K562 (cell line): ENCODE measurements around the gene RYR1. TPM values are rescaled to one million over a fixed set of nuclear protein-coding genes. Genes with fewer than 3 reads are reported as not detected.
"Not testable (repeated sequence)": the region's sequence is repeated elsewhere in the genome, so short reads cannot be mapped to it uniquely, and the experiment has no call there.

ENCODE experiments used
- ATAC-seq: fragments of 200-7000 bp; cut with Tn5 transposase; 3 replicates; pipeline ENCODE4 v1.9.1; 2020; ENCODE audit warnings: moderate library complexity
- BruUV-seq: library from RNA; stranded (reverse); fragments of 400-500 nt; replicated peaks from 2 replicates; lab custom pipeline; 2021; lab: Mats Ljungman, UMichigan
- CTCF ChIA-PET: fragments of 300-600 bp; formaldehyde crosslinking; extraction: SDS; loops from one replicate; lab custom pipeline; 2021; ENCODE audit warnings: low intra/inter-chr PET ratio; lab: Yijun Ruan, JAX
- POLR2A ChIA-PET: fragments of 300-600, 350-650 bp; sonication (Branson Sonifier 250); formaldehyde crosslinking; extraction: SDS; loops from one replicate; lab custom pipeline; 2021; ENCODE audit warnings: antibody characterized with exemption, inconsistent platforms; lab: Yijun Ruan, JAX
- DNase-seq, 4 experiments: peaks; one replicate each; pipeline versions ENCODE4 v3.0.0 to v3.0.0-alpha.2; 2011 to 2018; ENCODE audit warnings: low spot score in 3 of 4, mixed read lengths in 3 of 4; ENCODE audit errors: extremely low read depth in 1 of 4
- FAIRE-seq: peaks from 2 replicates; lab custom pipeline; 2011; peaks lifted over from hg19 to GRCh38; lab: Jason Lieb, UNC
- H2AFZ ChIP-seq: 2 replicates; pipeline ENCODE4 v1.6.0; 2011; ENCODE audit warnings: low read depth, low read length, control low read depth, inconsistent platforms
- H3K27ac ChIP-seq: fragments of 200-600 bp; 3 replicates; pipeline ENCODE4 v1.8.0; 2011; ENCODE audit warnings: low read depth, mild to moderate bottlenecking, control low read depth, inconsistent platforms, low read length, moderate library complexity, mixed read lengths; ENCODE audit errors: extremely low read depth
- H3K27me3 ChIP-seq, 2 experiments: fragments of 300-600 bp in 1 of 2; 2 replicates in 1 of 2; 3 replicates in 1 of 2; pipeline versions ENCODE4 v1.6.0 to v1.8.0; 2011; ENCODE audit warnings: inconsistent platforms in 2 of 2, low read length in 2 of 2, mild to moderate bottlenecking in 1 of 2, mixed read lengths in 1 of 2, moderate library complexity in 1 of 2; ENCODE audit not compliant: control insufficient read depth in 2 of 2, insufficient read depth in 2 of 2
- H3K36me3 ChIP-seq: fragments of 300-600 bp; 3 replicates; pipeline ENCODE4 v1.8.0; 2011; ENCODE audit warnings: mild to moderate bottlenecking, low read length, inconsistent platforms; ENCODE audit not compliant: control insufficient read depth, insufficient read depth
- H3K4me1 ChIP-seq, 2 experiments: fragments of 200-600 bp in 1 of 2; replicated peaks in 1 of 2; 2 replicates in 1 of 2; 3 replicates in 1 of 2; pipeline versions ENCODE4 v1.5.1 to v1.8.0; 2011; ENCODE audit warnings: inconsistent platforms in 2 of 2, low read length in 2 of 2, mild to moderate bottlenecking in 1 of 2, mixed read lengths in 1 of 2, moderate library complexity in 1 of 2; ENCODE audit not compliant: control insufficient read depth in 2 of 2, insufficient read depth in 2 of 2
- H3K4me2 ChIP-seq: 2 replicates; pipeline ENCODE4 v1.6.1; 2011; ENCODE audit warnings: low read length, control low read depth, inconsistent platforms, mixed read lengths; ENCODE audit not compliant: insufficient read depth
- H3K4me3 ChIP-seq: fragments of 200-600 bp; sonication (generic), shearing (Covaris generic); 2 replicates; pipeline ENCODE4 v1.5.1; 2016; ENCODE audit warnings: control low read depth, inconsistent platforms
- H3K79me2 ChIP-seq: fragments of 200-600 bp; 3 replicates; pipeline ENCODE4 v1.8.0; 2011; ENCODE audit warnings: low read length, inconsistent platforms; ENCODE audit not compliant: control insufficient read depth, insufficient read depth
- H3K9ac ChIP-seq, 2 experiments: 2 replicates each; pipeline versions ENCODE4 v1.6.0 to v1.6.1; 2011; ENCODE audit warnings: low read depth in 2 of 2, low read length in 2 of 2, control low read depth in 1 of 2, inconsistent platforms in 1 of 2, mild to moderate bottlenecking in 1 of 2, mixed read lengths in 1 of 2; ENCODE audit not compliant: insufficient read depth in 1 of 2
- H3K9me1 ChIP-seq: one replicate; pipeline ENCODE4 v1.6.0; 2011; ENCODE audit warnings: inconsistent platforms, mild to moderate bottlenecking, low read length, moderate library complexity; ENCODE audit not compliant: control insufficient read depth, insufficient read depth
- H3K9me3 ChIP-seq: replicated peaks from 2 replicates; pipeline ENCODE4 v1.5.1; 2011; ENCODE audit warnings: low read depth, low read length, inconsistent platforms; ENCODE audit not compliant: control insufficient read depth, insufficient read depth
- H4K20me1 ChIP-seq: replicated peaks from 2 replicates; pipeline ENCODE4 v1.6.1; 2011; ENCODE audit warnings: low read length, inconsistent platforms, mixed read lengths; ENCODE audit not compliant: control insufficient read depth, insufficient read depth
- ARNT ChIP-seq, 2 experiments: fragments of 450-650 bp; IDR thresholded peaks; 2 replicates each; pipeline ENCODE4 v1.6.1; 2016; ENCODE audit warnings: mild to moderate bottlenecking in 1 of 2
- POLR2G ChIP-seq: fragments of 200-400 bp; formaldehyde crosslinking; IDR thresholded peaks from 2 replicates; pipeline ENCODE4 v1.6.1; 2017; ENCODE audit warnings: low read depth, mild to moderate bottlenecking, antibody characterized with exemption, low read length, moderate library complexity
- TFAP4 ChIP-seq: sonication (generic); formaldehyde crosslinking; IDR thresholded peaks from 2 replicates; pipeline ENCODE4 v1.8.0; 2022; ENCODE audit warnings: missing genetic modification reagents, mild to moderate bottlenecking, moderate library complexity, borderline replicate concordance
- WGBS: fragments of 100-300 bp; shearing (Covaris generic); methylation state at CpG from one replicate; pipeline ENCODE4 v1.1.6; 2016; ENCODE audit warnings: low coverage, mixed read lengths; ENCODE audit not compliant: insufficient coverage; ENCODE audit errors: missing lambda C conversion rate; 5-methylcytosine and 5-hydroxymethylcytosine counted together
- in situ Hi-C: fragments of 300-500 bp; cut with MboI; formaldehyde crosslinking; loops from 4 replicates; pipeline ENCODE4 v1.15.0; 2018; ENCODE audit warnings: inconsistent platforms, mixed read lengths
- intact Hi-C: fragments of 100-400 bp; cut with micrococcal nuclease; formaldehyde crosslinking; loops from 2 replicates; pipeline ENCODE4 v1.14.2; 2022
- polyA plus RNA-seq, 8 experiments: library from polyadenylated mRNA; depleted of rRNA in 4 of 8; stranded (reverse) in 5 of 8; unstranded in 3 of 8; fragments of >200 nt; fragmentation: Nextera tagmentation in 2 of 8; fragmentation: Illumina TruSeq in 1 of 8; extraction: Ambion mirVana in 2 of 8; extraction: Trizol in 1 of 8; gene quantifications; 2 replicates each; pipeline versions ENCODE4 v1.2.1 to v1.2.3, GENCODE V29; 2011 to 2014; ENCODE audit warnings: inconsistent platforms in 1 of 8, missing spikeins in 1 of 8
- total RNA-seq, 7 experiments: library from RNA; depleted of rRNA in 6 of 7; stranded (reverse); fragments of >200 nt in 6 of 7; fragmentation: Illumina TruSeq in 2 of 7; extraction: Trizol in 2 of 7; gene quantifications; 2 replicates each; pipeline versions ENCODE4 v1.2.1 to v1.2.3, GENCODE V29; 2011 to 2021; ENCODE audit warnings: low replicate concordance in 1 of 7

RYR1 gene
- total and polyA plus RNA-seq, 9 of the 15 experiments (the other 6 are each of a cell fraction or from before 2014, with no cell fraction given) = 0.11 to 7.4 (median 3.7) TPM

- no peak overlapping the region for H3K4me2 ChIP-seq
- no TSS peak for BruUV-seq
- no peak for ATAC-seq
- no peak for FAIRE-seq
- CTCF ChIA-PET = no interaction called here
- H3K4me1 ChIP-seq = peaks cover 29 to 48% of the 10 kb centered on the region in 2 experiments; a peak in 4 of 5 replicates
- DNase-seq = no peak
- TF ChIP-seq ARNT (IDR thresholded peaks at IDR 0.05) (no peak), POLR2G (peak; percentile 66; the same call in 1 of the 2 replicates), TFAP4 (0 out of 2 replicates have a peak, but pooled peaks have one; percentile 17)
- TF ChIP-seq, all 486 proteins: peak for 2
- WGBS = 66% methylated on average over 9 of the region's 13 CpGs
- Histone ChIP-seq H3K36me3 (peaks cover 16% of the 10 kb centered on the region; the same call in 2 of the 3 replicates), H3K9ac (peak overlapping the region in 1 of 2 experiments; percentile 81; a peak in 2 of 4 replicates), H3K27ac (no peak overlapping the region; the same call in 2 of the 3 replicates), H3K4me3 (no peak overlapping the region), H3K9me3 (no peaks in the 10 kb centered on the region), H3K9me1 (peaks cover 5% of the 10 kb centered on the region), H3K27me3 (no peaks in the 10 kb centered on the region), H2AFZ (no peak overlapping the region), H4K20me1 (no peaks in the 10 kb centered on the region), H3K79me2 (no peaks in the 10 kb centered on the region)
- in situ Hi-C loops = no loop called here
- intact Hi-C loops = loop anchor here (5.0 kb wide), 1 partner anchor 96 kb away; no protein-coding TSS in a partner anchor
- POLR2A ChIA-PET = interaction anchor here (0.6 to 1.7 kb wide), 3 partner anchors 13 to 276 kb away, joined by 3 to 4 read pairs (median 3); partner anchors contain the start of gene CATSPERG
Measured at GRCh38 chr19:38411041-38411712, 22.3 kb upstream of the RYR1 start.

GRCh38 chr19:38411898-38412297 lies 21.6 kb upstream of the RYR1 start:
- ATAC-seq, H3K79me2 ChIP-seq, H3K9me3 ChIP-seq, in situ Hi-C loops, H4K20me1 ChIP-seq, H3K27ac ChIP-seq, BruUV-seq, H2AFZ ChIP-seq, CTCF ChIA-PET, FAIRE-seq, DNase-seq, H3K27me3 ChIP-seq, H3K4me3 ChIP-seq, H3K4me2 ChIP-seq, H3K9ac ChIP-seq, H3K9me1 ChIP-seq: not testable (repeated sequence)
- intact Hi-C loops = loop anchor here (5.0 kb wide), 1 partner anchor 95 kb away; no protein-coding TSS in a partner anchor
- Histone ChIP-seq H3K36me3 (peaks cover 12% of the 10 kb centered on the region; the same call in 2 of the 3 replicates), H3K4me1 (peaks cover 34 to 49% of the 10 kb centered on the region in 2 experiments; a peak in 4 of 5 replicates)
- POLR2A ChIA-PET = interaction anchor here (0.6 to 1.7 kb wide), 2 partner anchors 12 to 277 kb away, joined by 3 to 4 read pairs; no protein-coding TSS in a partner anchor
- WGBS = 70% methylated on average over 4 of the region's 5 CpGs
